GM23248 (cell line): Measurements from ENCODE around the gene CFAP299. TPM values are rescaled to one million over a fixed set of nuclear protein-coding genes. Genes with fewer than 3 reads are reported as not detected.
"Not testable (repeated sequence)": the region's sequence is repeated elsewhere in the genome, so short reads cannot be mapped to it uniquely, and the experiment has no call there.

Experiments
- DNase-seq: peaks from one replicate; pipeline ENCODE4 v3.0.0-alpha.2; 2015
- H2AFZ ChIP-seq: fragments of 200-600 bp; sonication (generic); 2 replicates; pipeline ENCODE4 v1.6.1; 2016; ENCODE audit warnings: antibody characterized with exemption
- H3F3A ChIP-seq: fragments of 200-600 bp; sonication (generic); 2 replicates; pipeline ENCODE4 v1.6.1; 2016; ENCODE audit warnings: mild to moderate bottlenecking, antibody characterized with exemption, mixed run types; ENCODE audit not compliant: insufficient read depth
- H3K27ac ChIP-seq: fragments of 200-600 bp; sonication (generic); 2 replicates; pipeline ENCODE4 v1.5.1; 2016; ENCODE audit warnings: mild to moderate bottlenecking
- H3K27me3 ChIP-seq: fragments of 200-600 bp; sonication (generic); replicated peaks from 2 replicates; pipeline ENCODE4 v1.6.1; 2016; ENCODE audit warnings: mild to moderate bottlenecking; ENCODE audit not compliant: insufficient read depth
- H3K36me3 ChIP-seq: fragments of 200-600 bp; sonication (generic); 2 replicates; pipeline ENCODE4 v1.6.1; 2016; ENCODE audit warnings: low read depth, mild to moderate bottlenecking
- H3K4me1 ChIP-seq: fragments of 200-600 bp; sonication (generic); 2 replicates; pipeline ENCODE4 v1.6.1; 2016; ENCODE audit warnings: mild to moderate bottlenecking; ENCODE audit not compliant: insufficient read depth
- H3K4me2 ChIP-seq: fragments of 200-600 bp; sonication (generic); one replicate; pipeline ENCODE4 v1.6.1; 2016; ENCODE audit warnings: mild to moderate bottlenecking; ENCODE audit not compliant: unreplicated experiment
- H3K4me3 ChIP-seq: fragments of 200-600 bp; sonication (generic); 2 replicates; pipeline ENCODE4 v1.5.1; 2016; ENCODE audit warnings: mild to moderate bottlenecking
- H3K79me2 ChIP-seq: fragments of 200-600 bp; sonication (generic); 2 replicates; pipeline ENCODE4 v1.6.1; 2016; ENCODE audit warnings: mild to moderate bottlenecking; ENCODE audit not compliant: insufficient read depth
- H3K9ac ChIP-seq: fragments of 200-600 bp; sonication (generic); 2 replicates; pipeline ENCODE4 v1.6.1; 2016; ENCODE audit warnings: mild to moderate bottlenecking
- H3K9me2 ChIP-seq: fragments of 200-600 bp; sonication (generic); 2 replicates; pipeline ENCODE4 v1.6.1; 2016; ENCODE audit warnings: mixed run types, mild to moderate bottlenecking, moderate library complexity; ENCODE audit not compliant: insufficient read depth
- H3K9me3 ChIP-seq: fragments of 200-600 bp; sonication (generic); one replicate; pipeline ENCODE4 v1.6.1; 2017; ENCODE audit warnings: low read depth
- H4K20me1 ChIP-seq: fragments of 200-600 bp; sonication (generic); 2 replicates; pipeline ENCODE4 v1.6.0; 2016; ENCODE audit not compliant: insufficient read depth
- EZH2 ChIP-seq: fragments of 200-600 bp; sonication (generic); IDR thresholded peaks from 2 replicates; pipeline ENCODE4 v1.6.1; 2018; ENCODE audit warnings: antibody characterized with exemption, mild to moderate bottlenecking; ENCODE audit not compliant: insufficient read depth, poor library complexity, severe bottlenecking
- EZH2phosphoT487 ChIP-seq: fragments of 200-600 bp; sonication (generic); IDR thresholded peaks from 2 replicates; pipeline ENCODE4 v1.6.1; 2018; ENCODE audit warnings: antibody characterized with exemption, moderate library complexity, mild to moderate bottlenecking, low read depth; ENCODE audit not compliant: insufficient read depth
- WGBS, 2 experiments: methylation state at CpG; one replicate each; pipeline ENCODE4 v1.1.6; 2015 to 2017; ENCODE audit warnings: low lambda C conversion rate in 2 of 2, low coverage in 1 of 2; ENCODE audit errors: missing lambda C conversion rate in 2 of 2; 5-methylcytosine and 5-hydroxymethylcytosine counted together
- in situ Hi-C: fragments of 300-500 bp; cut with MboI; formaldehyde crosslinking; loops from 2 replicates; pipeline ENCODE4 v1.15.0; 2020
- polyA plus RNA-seq: library from polyadenylated mRNA; unstranded; fragments of >200 nt; fragmentation: Nextera tagmentation; extraction: Ambion mirVana; gene quantifications from 2 replicates; pipeline ENCODE4 v1.2.1, GENCODE V29; 2016
- total RNA-seq: library from RNA; depleted of rRNA; stranded (reverse); fragments of >200 nt; shearing (Covaris generic); gene quantifications from 2 replicates; pipeline ENCODE4 v1.2.3, GENCODE V29; 2014

CFAP299 gene
- total and polyA plus RNA-seq, 2 experiments from 2014 or later = 1.0 to 1.1 TPM

DNA sequence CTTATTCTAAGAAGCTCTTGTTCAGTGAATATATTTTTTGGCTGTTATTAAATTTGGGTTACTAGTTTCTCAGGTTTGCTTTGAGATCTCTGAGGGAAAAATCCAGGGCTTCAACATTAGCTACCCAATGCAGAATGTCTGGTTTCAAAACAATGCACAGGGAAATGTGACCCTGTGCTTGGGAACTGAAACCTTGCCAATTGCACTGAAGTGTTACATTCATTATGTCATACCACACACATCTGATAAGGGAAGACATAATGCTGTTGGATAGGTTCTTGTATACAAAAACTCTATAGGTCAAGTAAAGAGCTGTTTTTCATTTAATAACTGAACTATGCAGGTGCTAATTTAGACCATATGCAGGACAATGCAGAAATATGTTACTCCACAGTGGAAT, 349.7 kb downstream of the CFAP299 start:
- Histone ChIP-seq H3K4me1 (no peaks in the 10 kb centered on the region), H3K9me3 (no peaks in the 10 kb centered on the region), H3K79me2 (no peaks in the 10 kb centered on the region), H2AFZ (no peak overlapping the region), H3K4me3 (no peak overlapping the region), H3K9ac (no peak overlapping the region), H3F3A (no peaks in the 10 kb centered on the region), H3K36me3 (no peaks in the 10 kb centered on the region), H3K27ac (no peak overlapping the region), H4K20me1 (no peaks in the 10 kb centered on the region), H3K9me2 (no peaks in the 10 kb centered on the region), H3K27me3 (no peaks in the 10 kb centered on the region), H3K4me2 (no peak overlapping the region)
- no peak for TF ChIP-seq EZH2phosphoT487
- TF ChIP-seq EZH2 = no peak
- DNase-seq = no peak
- in situ Hi-C loops = no loop called here

DNA sequence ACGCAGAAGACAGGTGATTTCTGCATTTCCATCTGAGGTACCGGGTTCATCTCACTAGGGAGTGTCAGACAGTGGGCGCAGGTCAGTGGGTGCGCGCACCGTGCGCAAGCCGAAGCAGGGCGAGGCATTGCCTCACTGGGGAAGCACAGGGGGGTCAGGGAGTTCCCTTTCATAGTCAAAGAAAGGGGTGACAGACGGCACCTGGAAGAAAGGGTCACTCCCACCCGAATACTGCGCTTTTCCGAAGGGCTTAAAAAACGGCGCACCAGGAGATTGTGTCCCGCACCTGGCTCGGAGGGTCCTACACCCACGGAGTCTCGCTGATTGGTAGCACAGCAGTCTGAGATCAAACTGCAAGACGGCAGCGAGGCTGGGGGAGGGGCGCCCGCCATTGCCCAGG, 352.2 kb downstream of the CFAP299 start:
- in situ Hi-C loops = not testable (repeated sequence)

DNA sequence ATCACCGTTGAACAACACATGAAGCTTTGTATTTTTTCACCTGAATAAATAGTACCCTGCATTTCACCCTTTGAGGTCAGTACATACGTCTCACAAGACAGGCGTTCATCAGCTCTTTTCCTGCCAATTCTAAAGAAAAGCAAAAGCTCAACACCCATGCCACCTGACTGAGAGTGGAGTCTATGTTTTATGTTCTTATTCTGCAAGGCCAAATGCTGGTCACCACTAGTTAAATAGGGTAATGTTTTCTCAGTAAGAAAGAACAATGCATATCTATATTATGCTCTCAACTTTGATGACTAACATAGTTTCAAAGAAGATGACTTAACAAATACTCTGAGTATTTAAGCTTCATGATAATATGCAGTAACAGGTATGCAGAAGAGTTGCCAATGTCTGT, 358.6 kb downstream of the CFAP299 start:
- no peak for DNase-seq
- in situ Hi-C loops = no loop called here
- no peaks in the 10 kb centered on the region for H3F3A ChIP-seq
- WGBS, 2 experiments = 49 to 51% methylated on average over 3 of the region's 3 CpGs
- H3K4me3 ChIP-seq = no peak overlapping the region
- no peaks in the 10 kb centered on the region for H3K9me2 ChIP-seq
- H3K9me3 ChIP-seq = no peaks in the 10 kb centered on the region
- no peaks in the 10 kb centered on the region for H3K79me2 ChIP-seq
- no peaks in the 10 kb centered on the region for H3K36me3 ChIP-seq
- no peak for TF ChIP-seq EZH2
- TF ChIP-seq EZH2phosphoT487 = no peak
- H3K4me2 ChIP-seq = no peak overlapping the region
- H2AFZ ChIP-seq = no peak overlapping the region
- H3K9ac ChIP-seq = no peak overlapping the region
- no peaks in the 10 kb centered on the region for H3K4me1 ChIP-seq
- no peak overlapping the region for H3K27ac ChIP-seq
- H3K27me3 ChIP-seq = no peaks in the 10 kb centered on the region
- H4K20me1 ChIP-seq = no peaks in the 10 kb centered on the region

More for the DNA sequence above, 352.2 kb downstream of the CFAP299 start:
- not testable (repeated sequence) for H3K9me3 ChIP-seq, H3K36me3 ChIP-seq, H3K4me3 ChIP-seq, H2AFZ ChIP-seq, H3K27me3 ChIP-seq, H3K79me2 ChIP-seq, H3K9me2 ChIP-seq, H3F3A ChIP-seq, H3K4me1 ChIP-seq, H3K4me2 ChIP-seq, DNase-seq, H4K20me1 ChIP-seq, H3K27ac ChIP-seq, H3K9ac ChIP-seq
- 86 to 93% methylated on average over 14 to 23 of the region's 23 CpGs for WGBS, 2 experiments

DNA sequence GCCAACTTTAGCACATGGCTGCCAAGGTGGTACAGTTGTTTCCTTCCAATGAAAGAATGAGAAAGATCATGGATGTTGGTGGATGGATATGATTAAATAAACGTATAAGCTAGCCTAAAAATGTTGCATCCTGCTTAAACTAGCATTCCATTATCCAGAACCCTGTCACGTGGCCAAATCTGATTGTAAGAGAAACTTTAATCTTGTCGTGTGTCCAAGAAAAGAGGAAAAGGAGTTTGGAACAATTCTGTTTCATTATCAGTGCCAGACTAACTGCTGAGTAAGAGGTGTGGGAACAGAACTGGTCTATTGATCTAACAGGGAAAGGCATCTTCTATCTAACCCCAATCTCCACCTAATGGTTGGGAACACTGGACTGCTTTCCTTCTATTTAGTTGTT, 369.8 kb downstream of the CFAP299 start:
- no peak overlapping the region for H3K4me3 ChIP-seq
- H3F3A ChIP-seq = no peaks in the 10 kb centered on the region
- no peaks in the 10 kb centered on the region for H3K27me3 ChIP-seq
- H3K79me2 ChIP-seq = no peaks in the 10 kb centered on the region
- peaks cover 3% of the 10 kb centered on the region; the same call in 1 of the 2 replicates for H3K9me2 ChIP-seq
- H3K36me3 ChIP-seq = no peaks in the 10 kb centered on the region
- peak; percentile 2 for DNase-seq
- H3K9ac ChIP-seq = no peak overlapping the region
- H3K4me2 ChIP-seq = no peak overlapping the region
- WGBS, 2 experiments = 18 to 24% methylated on average over 3 of the region's 3 CpGs
- no peak overlapping the region for H2AFZ ChIP-seq
- H3K9me3 ChIP-seq = no peaks in the 10 kb centered on the region
- no peaks in the 10 kb centered on the region for H3K4me1 ChIP-seq
- TF ChIP-seq EZH2 = no peak
- TF ChIP-seq EZH2phosphoT487 = no peak
- in situ Hi-C loops = no loop called here
- no peaks in the 10 kb centered on the region for H4K20me1 ChIP-seq
- H3K27ac ChIP-seq = no peak overlapping the region

DNA sequence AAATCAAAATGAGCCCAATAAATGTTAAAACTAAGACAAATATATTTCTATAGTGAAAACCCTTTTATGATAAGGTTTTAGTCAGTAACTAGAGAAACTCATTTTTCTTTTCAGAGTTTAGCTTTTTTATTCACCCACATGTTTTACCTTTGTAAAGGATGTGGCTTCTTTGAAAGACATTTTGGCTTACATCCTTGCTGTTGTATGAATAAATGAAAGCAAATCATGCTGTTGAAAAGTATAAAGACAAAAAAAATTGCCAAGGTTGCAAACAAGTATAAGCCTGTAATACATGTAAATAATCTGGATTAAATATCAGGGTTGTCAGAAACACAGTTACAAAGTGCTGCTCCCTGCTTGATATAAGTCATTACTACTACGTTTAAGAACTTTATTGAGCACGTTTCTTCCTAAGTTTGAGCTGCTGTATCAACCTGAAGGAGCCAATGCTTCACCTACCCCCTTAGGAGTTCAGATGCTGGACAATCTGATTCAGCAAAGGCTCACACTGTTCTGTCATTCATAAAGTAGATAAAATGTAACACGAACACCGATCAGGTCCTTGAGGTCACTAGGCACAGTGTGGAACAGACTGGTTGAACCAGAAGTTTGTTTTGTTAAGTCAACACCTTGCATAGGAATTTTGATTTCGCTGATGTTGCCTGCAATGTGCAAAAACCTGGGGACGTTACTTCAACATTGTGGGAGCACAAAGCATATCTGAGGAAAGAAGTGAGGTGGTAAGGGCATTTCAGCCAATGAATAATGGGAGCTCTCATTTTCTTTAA, 373.7 kb downstream of the CFAP299 start:
- no peak for DNase-seq
- H3K27ac ChIP-seq = no peak overlapping the region
- in situ Hi-C loops = no loop called here
- H3K4me3 ChIP-seq = no peak overlapping the region
- TF ChIP-seq EZH2phosphoT487 (no peak), EZH2 (no peak)
- no peaks in the 10 kb centered on the region for H3K4me1 ChIP-seq
- H3K4me2 ChIP-seq = no peak overlapping the region
- H3K79me2 ChIP-seq = no peaks in the 10 kb centered on the region
- peaks cover 6% of the 10 kb centered on the region; the same call in 1 of the 2 replicates for H3K9me2 ChIP-seq
- no peaks in the 10 kb centered on the region for H3K9me3 ChIP-seq
- H4K20me1 ChIP-seq = no peaks in the 10 kb centered on the region
- no peaks in the 10 kb centered on the region for H3K27me3 ChIP-seq
- WGBS, 2 experiments = 48% methylated on average over 6 of the region's 6 CpGs
- H3K9ac ChIP-seq = no peak overlapping the region
- H2AFZ ChIP-seq = no peak overlapping the region
- H3F3A ChIP-seq = no peaks in the 10 kb centered on the region
- H3K36me3 ChIP-seq = no peaks in the 10 kb centered on the region
